Cardiac septum (tissue), 1 donor: ENCODE measurements around the gene SERGEF. TPM values are rescaled to one million over a fixed set of nuclear protein-coding genes. Genes with fewer than 3 reads are reported as not detected.

Source experiments
- DNase-seq: peaks from one replicate; pipeline ENCODE4 v3.0.0-alpha.2; 2020; ENCODE audit warnings: low spot score
- intact Hi-C: fragments of 100-400 bp; cut with DNase I; formaldehyde crosslinking; loops from one replicate; pipeline ENCODE4 v1.14.0; 2022
- total RNA-seq: library from RNA; stranded (reverse); fragmentation: NEBNext Ultra II Directional; extraction: Animal tissue kit (Norgen Biotek cat#: 25700); gene quantifications from one replicate; pipeline ENCODE4 v1.2.1, GENCODE V29; 2021
- donor health status: DM: no; HTN: no; CAD: no.

Gene SERGEF
- total RNA-seq, 1 donor from 2014 or later: 22.4 TPM

DNA sequence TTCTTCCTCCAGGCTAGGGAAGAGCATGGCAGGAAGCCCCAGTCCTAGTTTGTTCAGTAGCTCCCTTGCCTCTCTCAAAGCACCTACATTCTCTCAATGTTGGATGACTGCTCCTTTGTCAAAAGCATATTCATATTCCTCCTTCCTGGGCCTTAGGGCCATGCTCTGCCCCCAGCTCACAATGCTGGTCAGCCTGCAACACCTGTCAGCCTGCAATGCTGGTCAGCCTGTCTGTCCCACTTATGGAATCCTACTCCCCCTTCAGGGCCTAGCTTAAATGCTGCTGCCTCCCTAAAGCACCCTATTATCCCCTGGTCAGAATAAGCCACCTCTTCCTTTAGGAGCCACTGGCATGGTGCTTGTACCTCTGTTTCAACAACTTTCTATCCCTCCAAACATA lies 45.2 kb downstream of the SERGEF start:
- no peak for DNase-seq
- intact Hi-C loops: no loop called here

DNA sequence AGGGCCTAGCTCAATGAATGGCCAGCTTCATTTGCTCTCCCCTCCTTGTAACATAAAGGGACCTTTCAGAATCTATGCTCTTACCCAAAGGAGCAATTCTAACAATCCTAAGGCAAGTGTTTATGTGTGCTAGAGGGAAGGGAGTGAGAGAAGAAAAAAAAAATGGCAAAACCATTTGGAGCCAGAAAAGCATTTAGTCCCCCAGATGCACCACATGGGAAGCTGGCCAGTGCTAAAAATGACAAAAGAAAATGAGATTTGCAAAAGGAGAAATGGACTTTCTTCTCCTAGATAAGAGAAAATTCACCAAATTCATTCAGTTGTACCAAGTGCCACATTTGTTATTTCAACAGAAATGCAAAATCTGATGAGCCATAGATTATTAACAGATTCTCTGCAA lies 52.8 kb downstream of the SERGEF start:
- no peak for DNase-seq
- intact Hi-C loops: no loop called here

DNA sequence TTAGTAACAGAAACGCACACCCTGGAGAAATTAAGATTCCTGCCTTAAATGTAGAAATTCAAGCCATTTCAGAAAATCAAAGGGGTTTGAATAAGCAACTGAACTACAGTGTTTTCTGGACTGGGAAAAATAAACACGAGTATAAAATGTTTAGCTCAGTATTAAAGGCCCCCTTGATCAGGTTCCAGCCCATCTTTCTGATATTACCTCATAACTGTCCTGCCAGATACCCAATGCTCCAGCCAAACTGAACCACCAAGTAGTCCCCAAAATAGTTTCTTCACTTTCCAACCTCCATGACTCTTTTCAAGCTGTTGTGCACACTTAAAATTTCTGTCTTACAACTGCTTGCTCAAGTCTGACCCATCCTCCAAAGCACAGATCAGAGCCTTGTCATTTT lies 54.4 kb downstream of the SERGEF start:
- intact Hi-C loops: no loop called here
- DNase-seq: no peak

DNA sequence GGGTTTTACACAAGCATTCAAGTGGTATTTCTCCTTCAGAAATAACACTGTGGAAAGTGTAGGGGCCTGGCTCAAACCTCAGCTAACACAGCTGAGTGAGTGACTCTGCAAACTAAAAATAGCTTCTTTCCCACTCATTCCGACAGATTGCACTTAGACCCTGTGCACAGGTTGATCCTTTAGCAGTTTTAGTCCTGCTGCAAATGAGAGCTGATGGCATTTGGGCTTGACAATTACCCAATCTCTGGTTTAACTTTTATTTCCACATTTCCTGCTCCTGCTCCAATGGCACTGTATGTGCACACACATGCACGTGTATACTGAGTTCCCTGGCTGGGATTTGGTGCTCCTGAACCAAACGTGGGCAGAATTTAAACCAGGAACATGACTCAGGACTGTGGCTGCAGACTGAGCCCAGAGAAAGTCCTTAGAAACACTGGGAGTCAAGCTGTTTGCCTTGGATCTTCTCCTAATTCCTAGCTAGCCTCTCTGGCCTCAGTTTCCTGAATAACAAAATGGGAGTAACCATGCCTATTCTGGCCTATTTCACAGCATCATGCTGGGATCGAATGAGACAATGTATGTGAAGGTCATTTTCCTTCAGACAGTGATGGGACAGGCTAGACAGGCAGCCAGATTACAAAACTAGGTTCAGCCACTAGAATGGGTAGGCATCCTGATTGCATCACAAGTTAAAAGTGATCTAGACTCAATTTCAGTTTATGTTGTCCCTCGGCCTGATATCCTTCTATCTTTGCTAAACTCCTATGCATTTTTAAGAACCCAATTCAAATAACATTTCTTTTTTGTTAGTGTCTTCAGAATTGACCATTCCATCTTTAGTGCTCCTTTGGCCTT lies 58.2 kb downstream of the SERGEF start:
- no peak for DNase-seq
- intact Hi-C loops: no loop called here

DNA sequence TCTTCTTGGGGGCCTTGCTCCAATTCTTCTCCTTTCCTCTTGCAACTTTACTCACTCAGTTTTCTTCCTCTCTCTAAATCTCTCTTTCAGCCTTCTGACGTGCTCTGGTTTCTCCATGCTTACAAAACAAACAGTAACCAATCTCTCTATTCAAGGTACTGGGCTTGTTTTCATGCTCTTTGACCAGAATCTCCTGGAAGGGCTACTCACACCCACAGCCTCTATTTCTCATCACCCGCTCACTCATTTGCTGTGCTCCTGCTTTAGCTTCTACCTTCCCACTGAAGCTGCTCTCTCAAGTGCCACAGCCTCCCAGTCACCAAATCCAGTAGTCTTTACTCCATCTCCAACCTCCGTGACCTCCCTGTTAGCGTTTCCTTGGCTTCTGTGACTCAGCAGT lies 60.4 kb downstream of the SERGEF start:
- no peak for DNase-seq
- intact Hi-C loops: no loop called here

DNA sequence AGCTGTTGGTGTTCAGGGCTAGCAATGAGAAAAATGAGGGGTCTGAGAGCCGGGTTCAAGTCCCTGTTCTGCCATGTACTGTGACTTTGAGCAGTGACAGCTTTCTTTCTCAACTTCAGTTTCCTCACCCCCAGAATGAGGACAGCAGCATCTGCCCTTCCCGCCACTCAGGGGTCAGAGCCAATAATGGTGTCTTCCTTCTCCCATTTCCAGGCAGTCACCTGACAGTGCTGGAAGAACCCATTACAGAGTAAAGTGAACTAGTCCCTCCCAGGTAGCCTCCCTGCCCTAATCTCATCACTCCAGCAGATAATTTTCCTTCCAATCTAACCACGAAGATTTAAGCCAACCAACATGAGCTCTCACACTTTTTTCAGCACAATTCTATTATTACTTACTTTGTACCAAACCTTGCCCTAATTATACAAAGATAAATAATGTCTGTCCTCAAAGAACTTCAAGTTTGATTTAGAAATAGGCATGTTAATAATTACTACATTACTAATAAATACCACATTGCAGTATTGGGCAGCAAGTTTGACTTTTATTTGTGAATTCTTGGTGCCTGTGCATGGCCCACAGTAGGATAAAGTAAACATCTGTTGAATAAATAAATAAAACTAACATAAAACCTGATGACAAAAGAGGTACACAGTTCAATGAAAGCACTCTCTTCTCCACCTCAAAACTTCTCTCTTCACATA lies 61.0 kb downstream of the SERGEF start:
- no peak for DNase-seq
- intact Hi-C loops: no loop called here

DNA sequence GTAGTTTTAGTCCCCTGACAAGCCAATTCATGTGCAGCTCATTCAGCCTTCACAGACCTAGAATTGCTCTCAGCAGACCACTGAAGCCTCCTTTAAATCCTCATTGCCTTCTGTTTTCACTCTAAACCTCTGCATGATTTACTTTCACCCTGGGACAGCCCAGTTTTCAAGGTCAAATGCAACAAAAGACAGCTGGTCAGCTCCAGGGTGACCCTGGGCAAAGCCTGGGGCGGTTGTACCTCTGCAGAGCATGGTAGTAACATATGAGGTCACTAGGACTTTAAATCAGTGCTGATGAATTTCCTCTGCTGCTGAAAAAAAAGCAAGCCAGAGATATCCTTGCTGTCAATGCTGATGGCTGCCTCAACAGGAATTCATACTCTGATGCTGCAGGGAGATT lies 62.2 kb downstream of the SERGEF start:
- DNase-seq: no peak
- intact Hi-C loops: no loop called here

DNA sequence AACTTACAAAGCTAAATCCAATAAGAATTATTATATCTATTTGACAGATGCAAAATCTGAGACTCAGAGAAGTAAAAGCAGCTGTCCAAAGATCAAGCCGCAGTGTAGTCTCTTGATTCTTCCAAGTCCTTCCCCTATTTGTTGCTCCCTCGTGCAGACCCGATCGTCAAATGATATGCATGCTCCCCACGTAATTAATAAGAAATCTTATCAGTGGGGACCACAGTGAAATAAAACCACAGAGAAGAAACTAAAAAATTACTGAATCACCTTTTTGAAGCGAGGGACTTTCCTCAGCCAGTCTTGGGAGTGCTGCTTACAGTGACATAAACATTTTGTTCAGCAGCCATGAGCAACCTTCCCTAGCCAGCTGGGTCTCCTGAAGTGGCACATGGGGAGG lies 64.6 kb downstream of the SERGEF start:
- no peak for DNase-seq

DNA sequence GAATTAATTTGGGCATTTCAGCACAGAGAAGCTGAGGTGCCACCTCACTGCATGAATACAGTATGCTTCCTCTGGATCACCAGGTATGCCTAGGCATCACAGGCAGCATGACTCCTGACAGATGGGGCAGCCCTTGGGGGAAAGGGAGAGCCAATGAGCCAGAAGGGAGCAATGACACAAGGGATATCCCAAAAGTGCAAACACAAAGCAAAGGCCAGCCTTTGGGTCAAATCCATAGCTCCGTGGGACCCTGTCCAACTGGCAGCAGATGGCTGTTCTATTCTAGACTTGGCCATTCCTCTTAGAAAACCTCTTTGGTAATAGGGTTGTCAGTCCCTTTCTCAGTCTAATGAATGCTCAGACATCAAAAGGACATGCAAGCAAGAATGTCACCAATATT lies 73.3 kb downstream of the SERGEF start:
- intact Hi-C loops: no loop called here
- no peak for DNase-seq

More for the DNA sequence above, 64.6 kb downstream of the SERGEF start:
- intact Hi-C loops: no loop called here

DNA sequence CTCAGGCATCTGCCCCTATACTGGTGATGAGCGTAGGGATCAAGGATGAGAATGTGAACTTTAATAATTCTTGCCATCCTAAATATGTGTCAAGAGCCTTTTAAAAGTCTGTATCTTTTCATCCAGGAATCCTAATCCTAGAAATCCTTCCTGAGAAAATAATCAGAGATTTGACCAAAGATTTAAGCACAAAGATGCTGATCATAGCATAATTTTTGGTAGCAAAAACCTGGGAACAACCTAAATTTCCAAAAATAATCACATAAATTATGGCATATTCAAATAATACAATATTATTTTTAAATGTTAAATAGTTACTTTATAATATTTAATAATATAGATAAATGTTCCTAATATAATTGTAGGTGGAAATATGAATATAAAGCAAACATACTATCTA lies 76.1 kb downstream of the SERGEF start:
- DNase-seq: no peak
- intact Hi-C loops: no loop called here

DNA sequence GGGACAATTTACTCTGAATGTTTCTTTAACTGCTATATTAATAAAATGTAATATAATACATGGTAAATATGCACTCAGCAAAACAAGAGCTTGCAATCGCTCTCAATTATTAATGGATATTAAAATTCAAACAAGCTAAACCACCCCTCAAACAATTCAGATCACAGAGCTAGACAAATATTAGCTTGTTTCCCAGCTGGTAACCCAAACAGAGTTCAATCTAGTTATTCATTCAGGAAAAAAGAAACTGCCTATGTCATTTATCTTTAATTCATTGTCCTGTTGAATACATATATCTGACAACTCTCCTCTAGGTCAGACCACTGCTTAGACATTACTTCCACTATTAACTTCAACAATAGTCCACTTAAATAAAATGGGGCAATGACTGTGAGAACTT lies 78.7 kb downstream of the SERGEF start:
- intact Hi-C loops: no loop called here
- no peak for DNase-seq

DNA sequence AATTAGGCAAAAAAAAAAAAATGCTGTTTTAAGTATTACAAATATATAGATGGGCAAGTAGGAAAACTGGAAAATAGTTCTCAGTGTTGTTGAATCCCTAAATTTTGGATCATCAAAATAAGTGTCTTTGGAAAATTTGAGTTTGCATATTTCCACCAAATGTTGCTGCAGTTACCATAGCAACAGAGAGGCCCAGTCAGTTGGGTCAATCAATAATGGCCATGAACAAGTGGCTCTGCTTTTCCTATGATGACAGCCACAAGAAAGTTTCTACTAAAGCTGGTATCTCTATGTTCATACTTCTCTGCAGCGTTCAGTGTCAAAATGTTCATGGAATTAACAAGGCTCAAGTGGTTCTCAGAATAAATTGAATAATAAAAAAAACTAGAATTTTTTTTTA lies 79.1 kb downstream of the SERGEF start:
- intact Hi-C loops: no loop called here
- no peak for DNase-seq

DNA sequence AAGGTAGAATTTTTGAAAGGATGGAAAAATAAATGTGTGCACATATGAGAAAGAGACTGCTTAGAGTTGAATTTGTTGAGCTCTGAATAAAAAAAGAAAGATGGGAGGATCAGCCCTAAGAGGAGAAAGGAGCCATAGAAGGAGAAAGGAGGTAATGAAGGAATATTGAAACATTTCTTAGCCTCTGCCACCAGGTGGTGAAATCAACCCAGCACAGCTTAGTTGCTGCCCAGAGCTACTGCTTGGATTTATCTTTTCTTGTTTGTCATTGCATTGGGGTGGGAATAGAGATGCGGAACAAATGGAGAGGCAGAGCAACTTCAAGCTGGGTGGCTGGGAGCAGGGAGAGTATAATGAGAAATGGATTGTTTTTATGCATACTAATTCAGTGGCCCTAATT lies 80.4 kb downstream of the SERGEF start:
- DNase-seq: no peak
- intact Hi-C loops: no loop called here

DNA sequence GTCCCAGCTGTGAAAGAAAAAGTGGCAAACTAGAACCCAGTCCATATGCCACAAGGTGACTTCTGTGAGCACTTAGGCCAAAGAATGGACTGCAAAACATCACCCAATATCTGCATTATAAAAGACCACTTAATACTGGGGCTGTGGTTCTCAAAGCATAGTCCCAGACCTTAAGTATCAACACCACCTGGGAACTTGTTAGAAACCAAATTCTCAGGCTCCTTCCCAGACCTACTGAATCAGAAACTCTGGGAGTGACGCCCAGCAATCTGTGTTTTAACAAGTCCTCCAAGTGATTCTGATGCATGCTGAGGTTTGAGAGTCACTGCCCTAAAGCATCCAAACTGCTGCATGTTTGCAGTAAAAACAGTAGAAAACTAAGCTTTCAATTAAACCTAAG lies 81.3 kb downstream of the SERGEF start:
- intact Hi-C loops: no loop called here
- DNase-seq: no peak

DNA sequence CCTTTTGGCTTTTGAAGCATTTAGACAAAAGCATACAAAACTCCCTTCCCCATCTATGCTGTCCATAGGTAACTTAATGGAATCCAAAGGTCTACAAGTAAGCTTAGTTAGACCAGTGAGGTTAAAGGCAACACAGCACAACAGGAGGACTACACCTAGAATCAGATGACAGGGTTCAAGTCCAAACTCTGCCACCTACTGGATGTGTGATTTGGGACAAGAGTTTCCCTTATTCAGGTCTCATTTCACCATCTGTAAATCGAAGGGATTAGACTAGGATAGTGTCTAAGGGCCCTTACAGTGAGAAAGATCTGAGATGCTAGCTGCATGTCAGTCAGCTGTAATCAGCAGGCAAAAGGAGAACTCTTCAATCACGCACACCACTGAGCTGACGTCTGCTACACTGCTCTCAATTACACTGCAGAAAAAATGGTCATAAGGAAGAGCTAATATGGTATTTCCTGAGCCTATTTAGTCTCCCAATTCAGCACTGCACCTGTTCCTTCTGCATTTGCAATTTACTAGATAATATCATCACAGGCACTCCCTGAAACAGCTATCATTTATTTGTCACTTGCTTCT lies 82.2 kb downstream of the SERGEF start:
- intact Hi-C loops: no loop called here
- DNase-seq: no peak

DNA sequence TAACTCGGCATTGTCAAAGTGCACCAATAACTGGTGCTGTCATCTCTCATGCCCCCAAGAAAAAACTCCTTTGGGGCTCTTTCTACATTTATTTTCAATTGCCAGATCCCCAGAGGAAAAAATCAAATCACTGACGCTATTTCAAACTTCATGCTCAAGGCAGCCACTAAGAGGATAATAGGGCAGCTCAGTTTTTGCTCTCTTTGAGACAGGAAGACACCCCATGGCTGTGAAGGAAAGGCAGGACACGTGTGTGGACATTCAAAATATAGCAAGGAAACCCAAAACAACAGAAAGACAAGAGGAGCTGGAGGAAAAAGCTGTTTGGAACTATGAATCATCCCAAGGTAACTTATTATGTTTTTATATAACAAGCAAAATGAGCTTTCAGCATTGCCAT lies 83.7 kb downstream of the SERGEF start:
- no peak for DNase-seq
- intact Hi-C loops: no loop called here

DNA sequence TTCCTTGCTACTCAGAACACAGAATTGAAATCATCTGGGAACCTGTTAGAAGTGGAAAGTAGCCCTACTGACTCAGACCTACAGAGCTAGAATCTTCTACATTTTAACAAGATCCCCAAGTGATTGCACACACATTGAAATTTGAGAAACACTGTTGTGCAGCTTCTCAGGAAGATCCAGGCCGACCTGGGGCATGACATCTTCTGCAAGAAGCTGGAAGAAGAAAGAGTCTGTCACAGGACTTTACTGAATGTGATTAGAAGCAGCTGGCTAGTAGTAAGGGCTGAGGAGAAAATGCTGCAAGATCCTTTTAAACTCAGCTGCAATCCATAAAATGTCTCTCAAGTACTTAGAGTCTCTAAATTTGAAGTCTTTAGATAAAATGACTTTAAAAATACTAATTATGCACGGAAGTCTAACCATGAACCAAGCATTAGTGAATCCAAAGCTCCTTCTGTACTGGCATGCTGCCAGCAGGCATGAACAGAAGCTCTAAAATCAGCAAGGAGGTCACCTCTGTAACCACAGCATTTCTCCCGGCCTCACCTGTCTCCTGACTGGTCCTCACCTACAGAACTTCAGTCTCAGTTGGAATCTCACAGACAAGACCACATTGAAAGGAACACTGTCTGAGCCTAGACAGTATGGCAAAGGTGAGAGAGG lies 85.0 kb downstream of the SERGEF start:
- intact Hi-C loops: no loop called here
- no peak for DNase-seq

DNA sequence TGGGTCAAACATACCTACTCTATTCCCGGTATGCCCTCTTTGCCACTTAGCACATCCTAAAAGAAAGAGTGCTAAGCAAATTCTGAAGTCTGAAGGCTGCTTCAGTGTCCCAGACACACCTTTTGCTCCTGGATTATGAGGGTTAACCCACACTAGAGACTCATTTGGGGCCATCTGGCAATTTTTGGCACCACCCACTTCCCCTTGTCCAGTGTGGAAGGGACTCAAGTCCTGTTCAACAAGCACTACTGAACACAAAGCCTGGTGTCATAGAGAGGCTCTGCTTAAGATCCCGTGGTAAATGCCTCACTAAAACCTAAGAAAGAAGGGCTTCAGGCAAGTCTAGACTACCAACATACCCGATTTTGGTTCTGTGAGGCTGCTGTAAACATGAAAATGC lies 85.8 kb downstream of the SERGEF start:
- DNase-seq: no peak
- intact Hi-C loops: no loop called here

DNA sequence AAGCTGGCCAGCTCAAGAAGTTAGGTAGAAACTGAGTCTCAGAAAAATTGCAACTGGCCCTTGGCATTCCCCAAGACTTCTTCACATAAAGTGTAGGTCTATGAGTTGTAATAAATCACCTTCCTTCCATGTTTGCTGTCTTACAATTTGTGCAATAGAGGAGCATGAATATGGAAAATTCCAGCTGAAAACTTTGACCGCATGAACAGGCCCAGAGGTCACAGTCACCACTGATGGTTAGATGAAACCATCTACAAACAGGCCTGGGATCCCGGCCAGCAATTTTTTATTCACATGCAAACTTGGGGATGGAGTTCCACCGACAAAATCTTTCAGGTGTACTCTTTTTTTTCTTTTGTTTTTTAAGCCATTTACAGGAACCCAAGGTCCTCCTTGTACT lies 88.1 kb downstream of the SERGEF start:
- DNase-seq: no peak
- intact Hi-C loops: no loop called here

DNA sequence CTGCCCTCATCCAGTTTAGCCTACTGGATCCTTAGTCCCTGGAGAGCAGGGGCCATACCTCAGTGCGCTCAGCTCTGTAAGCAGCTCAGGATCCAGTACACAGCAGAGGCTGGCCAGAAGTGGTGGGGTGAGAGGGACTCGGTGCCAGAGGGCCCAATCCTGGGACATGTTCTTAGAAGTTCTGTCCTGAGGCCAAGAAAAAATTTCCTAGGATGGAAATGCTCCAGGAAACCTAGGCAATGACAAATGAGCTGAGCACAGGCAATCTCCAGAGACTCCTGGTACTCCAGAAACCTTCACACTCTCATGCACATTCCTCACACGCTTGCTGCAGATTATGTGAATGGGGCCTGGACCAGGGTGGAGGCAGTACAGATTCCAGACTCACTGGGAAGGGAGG lies 89.6 kb downstream of the SERGEF start:
- intact Hi-C loops: no loop called here
- DNase-seq: no peak

DNA sequence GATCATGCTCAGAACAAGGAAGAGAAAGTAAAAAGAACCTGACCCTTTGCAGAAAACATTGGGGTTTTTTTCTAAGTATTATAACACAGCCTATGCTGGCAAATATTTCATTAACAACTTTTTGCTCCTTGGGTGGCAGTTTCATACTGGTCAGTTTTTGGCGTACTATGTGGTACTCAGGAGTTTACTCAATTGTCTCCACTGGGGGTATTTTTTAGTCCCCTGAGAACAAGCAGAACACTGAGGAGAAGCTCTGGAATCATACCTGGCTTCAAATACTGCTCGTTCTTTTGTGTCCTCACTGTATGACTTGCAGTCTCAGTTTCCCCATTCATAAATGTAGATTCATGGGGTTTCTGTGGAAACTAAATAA lies 90.4 kb downstream of the SERGEF start:
- intact Hi-C loops: no loop called here
- no peak for DNase-seq
